ENCODE measurements around the gene ARMC5.

DNA sequence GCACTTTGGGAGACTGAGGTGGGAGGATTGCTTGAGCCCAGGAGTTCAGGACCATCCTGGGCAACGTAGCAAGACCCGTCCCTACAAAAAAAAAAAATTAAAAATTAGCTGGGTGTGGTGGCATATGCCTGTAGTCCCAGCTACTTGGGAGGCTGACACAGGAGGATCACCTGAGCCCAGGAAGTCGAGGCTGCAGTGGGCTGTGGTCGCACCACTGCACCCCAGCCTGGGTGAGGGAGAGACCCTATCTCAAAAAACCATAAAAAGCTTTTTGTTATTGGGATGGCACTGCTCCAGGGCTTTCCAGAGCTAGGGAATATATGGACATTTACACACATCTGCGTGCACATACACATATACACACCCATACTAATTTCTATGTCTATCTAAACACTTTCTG is 8.1 kb upstream of the ARMC5 start:
- TF ChIP-seq, protein P1, sequence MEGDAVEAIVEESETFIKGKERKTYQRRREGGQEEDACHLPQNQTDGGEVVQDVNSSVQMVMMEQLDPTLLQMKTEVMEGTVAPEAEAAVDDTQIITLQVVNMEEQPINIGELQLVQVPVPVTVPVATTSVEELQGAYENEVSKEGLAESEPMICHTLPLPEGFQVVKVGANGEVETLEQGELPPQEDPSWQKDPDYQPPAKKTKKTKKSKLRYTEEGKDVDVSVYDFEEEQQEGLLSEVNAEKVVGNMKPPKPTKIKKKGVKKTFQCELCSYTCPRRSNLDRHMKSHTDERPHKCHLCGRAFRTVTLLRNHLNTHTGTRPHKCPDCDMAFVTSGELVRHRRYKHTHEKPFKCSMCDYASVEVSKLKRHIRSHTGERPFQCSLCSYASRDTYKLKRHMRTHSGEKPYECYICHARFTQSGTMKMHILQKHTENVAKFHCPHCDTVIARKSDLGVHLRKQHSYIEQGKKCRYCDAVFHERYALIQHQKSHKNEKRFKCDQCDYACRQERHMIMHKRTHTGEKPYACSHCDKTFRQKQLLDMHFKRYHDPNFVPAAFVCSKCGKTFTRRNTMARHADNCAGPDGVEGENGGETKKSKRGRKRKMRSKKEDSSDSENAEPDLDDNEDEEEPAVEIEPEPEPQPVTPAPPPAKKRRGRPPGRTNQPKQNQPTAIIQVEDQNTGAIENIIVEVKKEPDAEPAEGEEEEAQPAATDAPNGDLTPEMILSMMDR (IDR thresholded peaks at IDR 0.05; ENCODE audit: low read length) = no peak
- no peak for TF ChIP-seq EZH2 (IDR thresholded peaks at IDR 0.05; ENCODE audit: borderline replicate concordance, low read length)

All from OCI-LY1 (cell line).